Aorta (tissue), 5 donors: ENCODE measurements around the gene HJURP. TPM values are rescaled to one million over a fixed set of nuclear protein-coding genes. Genes with fewer than 3 reads are reported as not detected.

Experiments used
- ATAC-seq: fragments of 200-7000 bp; cut with Tn5 transposase; one replicate; pipeline ENCODE4 v1.9.1; 2022; ENCODE audit warnings: moderate library complexity; ENCODE audit not compliant: low FRiP score
- DNase-seq, 2 donors: peaks; one replicate each; pipeline ENCODE4 v3.0.0-alpha.2; 2020
- H3K27ac ChIP-seq, 2 donors: one replicate each; pipeline ENCODE4 v1.5.1; 2013; ENCODE audit warnings: low read length in 2 of 2, mild to moderate bottlenecking in 2 of 2, moderate library complexity in 2 of 2, control low read depth in 1 of 2, inconsistent platforms in 1 of 2, low read depth in 1 of 2
- H3K27me3 ChIP-seq, 2 donors: one replicate each; pipeline ENCODE4 v1.6.1; 2013; ENCODE audit warnings: control low read depth in 1 of 2, low read length in 1 of 2, mild to moderate bottlenecking in 1 of 2, moderate library complexity in 1 of 2; ENCODE audit not compliant: insufficient read depth in 2 of 2, control insufficient read depth in 1 of 2
- H3K36me3 ChIP-seq, 2 donors: one replicate each; pipeline ENCODE4 v1.6.1; 2013; ENCODE audit warnings: control low read depth in 1 of 2, low read length in 1 of 2, mild to moderate bottlenecking in 1 of 2; ENCODE audit not compliant: insufficient read depth in 2 of 2, control insufficient read depth in 1 of 2
- H3K4me1 ChIP-seq, 2 donors: one replicate each; pipeline ENCODE4 v1.6.1; 2013; ENCODE audit warnings: low read length in 2 of 2, control low read depth in 1 of 2, mild to moderate bottlenecking in 1 of 2, moderate library complexity in 1 of 2; ENCODE audit not compliant: insufficient read depth in 2 of 2, control insufficient read depth in 1 of 2
- H3K4me3 ChIP-seq, 2 donors: one replicate each; pipeline ENCODE4 v1.5.1; 2013; ENCODE audit warnings: low read length in 2 of 2, control low read depth in 1 of 2, mild to moderate bottlenecking in 1 of 2
- H3K9me3 ChIP-seq: one replicate; pipeline ENCODE4 v1.6.1; 2013; ENCODE audit warnings: mild to moderate bottlenecking, low read length; ENCODE audit not compliant: control insufficient read depth
- WGBS, 2 donors: extraction: QIAGEN DNeasy Blood & Tissue Kit; methylation state at CpG; one replicate each; pipeline ENCODE4 v1.1.7; 2013; 5-methylcytosine and 5-hydroxymethylcytosine counted together
- intact Hi-C, 2 donors: fragments of 100-400 bp; cut with DNase I; formaldehyde crosslinking; loops; one replicate each; pipeline versions ENCODE4 v1.14.2 to v1.15.0; 2022
- polyA plus RNA-seq, 2 donors: library from polyadenylated mRNA; stranded (reverse); fragments of 200-250 nt; gene quantifications; one replicate each; pipeline ENCODE4 v1.2.3, GENCODE V29; 2013
- total RNA-seq, 2 donors: library from RNA; stranded (reverse); fragmentation: NEBNext Ultra II Directional; extraction: Animal tissue kit (Norgen Biotek cat#: 25700); gene quantifications; one replicate each; pipeline ENCODE4 v1.2.1, GENCODE V29; 2021
- donor health status: healthy with polysubstance abuse.
- donor health status: Bipolar disorder and iron deficiency.
- donor health status: DM: no; HTN: no; CAD: no.
- donor health status: DM: no; HTN: no; CAD: no.
- donor health status: DM: yes; HTN: yes; CAD: no.

HJURP gene
- total and polyA plus RNA-seq, 4 donors: 1.1 TPM; not detected in 2

GRCh38 chr2:233835230-233836186 lies 18.8 kb downstream of the HJURP start:
- Histone ChIP-seq H3K27ac (no peak overlapping the region), H3K4me3 (no peak overlapping the region), H3K9me3 (no peaks in the 10 kb centered on the region), H3K27me3 (no peaks in the 10 kb centered on the region), H3K4me1 (no peaks in the 10 kb centered on the region), H3K36me3 (no peaks in the 10 kb centered on the region)
- intact Hi-C loops: no loop called here
- ATAC-seq (no peak), DNase-seq (peak; percentile 4 to 39)
- 95% methylated on average over 14 of the region's 14 CpGs for WGBS, 2 donors

GRCh38 chr2:233833345-233833744 lies 21.0 kb downstream of the HJURP start:
- no peaks in the 10 kb centered on the region for H3K27me3 ChIP-seq
- DNase-seq: peak; percentile 28 to 63
- H3K4me3 ChIP-seq: no peak overlapping the region
- no peaks in the 10 kb centered on the region for H3K4me1 ChIP-seq
- no peak overlapping the region for H3K27ac ChIP-seq
- WGBS, 2 donors: 87 to 89% methylated on average over 10 of the region's 10 CpGs
- no peaks in the 10 kb centered on the region for H3K36me3 ChIP-seq
- no peak for ATAC-seq
- no peaks in the 10 kb centered on the region for H3K9me3 ChIP-seq
- intact Hi-C loops: no loop called here

- ATAC-seq (no peak), DNase-seq (peak; percentile 41 to 62)
- WGBS, 2 donors: 56 to 57% methylated on average over 7 of the region's 7 CpGs
- Histone ChIP-seq H3K27ac (no peak overlapping the region), H3K9me3 (no peaks in the 10 kb centered on the region), H3K27me3 (no peaks in the 10 kb centered on the region), H3K36me3 (no peaks in the 10 kb centered on the region), H3K4me3 (no peak overlapping the region), H3K4me1 (no peaks in the 10 kb centered on the region)
- intact Hi-C loops: no loop called here
These were observed 21.4 kb downstream of the HJURP start for GRCh38 chr2:233832869-233833311.

GRCh38 chr2:233832414-233832813 lies 21.9 kb downstream of the HJURP start:
- no peaks in the 10 kb centered on the region for H3K9me3 ChIP-seq
- H3K27me3 ChIP-seq: no peaks in the 10 kb centered on the region
- no peaks in the 10 kb centered on the region for H3K4me1 ChIP-seq
- no peak overlapping the region for H3K27ac ChIP-seq
- no peak for DNase-seq
- intact Hi-C loops: no loop called here
- no peak overlapping the region for H3K4me3 ChIP-seq
- 82 to 83% methylated on average over 9 of the region's 9 CpGs for WGBS, 2 donors
- H3K36me3 ChIP-seq: no peaks in the 10 kb centered on the region
- ATAC-seq: no peak

- no peaks in the 10 kb centered on the region for H3K27me3 ChIP-seq
- ATAC-seq (no peak), DNase-seq (peak in 1 of 2 donors; percentile 13)
- no peaks in the 10 kb centered on the region for H3K4me1 ChIP-seq
- no peaks in the 10 kb centered on the region for H3K9me3 ChIP-seq
- no peak overlapping the region for H3K4me3 ChIP-seq
- no peak overlapping the region for H3K27ac ChIP-seq
- intact Hi-C loops: no loop called here
- 97% methylated on average over 6 of the region's 6 CpGs for WGBS, 2 donors
- H3K36me3 ChIP-seq: no peaks in the 10 kb centered on the region
These were observed 22.5 kb downstream of the HJURP start for GRCh38 chr2:233831861-233832260.

- Histone ChIP-seq H3K4me1 (no peaks in the 10 kb centered on the region), H3K9me3 (no peaks in the 10 kb centered on the region), H3K4me3 (no peak overlapping the region), H3K27ac (no peak overlapping the region), H3K27me3 (no peaks in the 10 kb centered on the region), H3K36me3 (no peaks in the 10 kb centered on the region)
- intact Hi-C loops: no loop called here
- ATAC-seq (no peak), DNase-seq (peak; percentile 42 to 53)
- WGBS, 2 donors: 73 to 80% methylated on average over 14 of the region's 14 CpGs
These were observed 23.2 kb downstream of the HJURP start for GRCh38 chr2:233831011-233831721.

GRCh38 chr2:233830111-233830802 lies 24.1 kb downstream of the HJURP start:
- peak; percentile 36 for DNase-seq
- H3K27me3 ChIP-seq: no peaks in the 10 kb centered on the region
- no peak overlapping the region for H3K27ac ChIP-seq
- H3K4me3 ChIP-seq: no peak overlapping the region
- intact Hi-C loops: no loop called here
- ATAC-seq: no peak
- no peaks in the 10 kb centered on the region for H3K4me1 ChIP-seq
- WGBS, 2 donors: 92 to 94% methylated on average over 6 of the region's 6 CpGs
- H3K9me3 ChIP-seq: no peaks in the 10 kb centered on the region
- H3K36me3 ChIP-seq: no peaks in the 10 kb centered on the region

- H3K9me3 ChIP-seq: no peaks in the 10 kb centered on the region
- no peak overlapping the region for H3K27ac ChIP-seq
- peak; percentile 32 to 55 for DNase-seq
- intact Hi-C loops: no loop called here
- no peaks in the 10 kb centered on the region for H3K4me1 ChIP-seq
- peak; percentile 41 for ATAC-seq
- H3K27me3 ChIP-seq: no peaks in the 10 kb centered on the region
- WGBS, 2 donors: 87 to 88% methylated on average over 15 of the region's 15 CpGs
- H3K4me3 ChIP-seq: no peak overlapping the region
- no peaks in the 10 kb centered on the region for H3K36me3 ChIP-seq
These were observed 24.9 kb downstream of the HJURP start for GRCh38 chr2:233829193-233830110.
